Type B pancreatic cell (in vitro differentiated cells): ENCODE results near the gene CRMP1. TPM values are rescaled to one million over a fixed set of nuclear protein-coding genes. Genes with fewer than 3 reads are reported as not detected.

Source experiments
- DNase-seq: peaks from one replicate; pipeline ENCODE4 v3.0.0; 2021; ENCODE audit warnings: mixed read lengths; ENCODE audit not compliant: unreplicated experiment; ENCODE audit errors: extremely low spot score
- H3K27ac Mint-ChIP-seq: 2 replicates; pipeline ENCODE4 v1.8.0; 2021; ENCODE audit warnings: mild to moderate bottlenecking, mixed read lengths
- H3K27me3 Mint-ChIP-seq: 2 replicates; pipeline ENCODE4 v1.8.0; 2021; ENCODE audit warnings: mixed read lengths
- H3K36me3 Mint-ChIP-seq: 2 replicates; pipeline ENCODE4 v1.8.0; 2021; ENCODE audit warnings: mixed read lengths
- H3K4me1 Mint-ChIP-seq: one replicate; pipeline ENCODE4 v1.8.0; 2021; ENCODE audit warnings: mixed read lengths; ENCODE audit not compliant: unreplicated experiment
- H3K4me3 Mint-ChIP-seq: 2 replicates; pipeline ENCODE4 v1.8.0; 2021; ENCODE audit warnings: mild to moderate bottlenecking, mixed read lengths
- H3K9me3 Mint-ChIP-seq: 2 replicates; pipeline ENCODE4 v1.8.0; 2021; ENCODE audit warnings: mixed read lengths
- total RNA-seq: library from RNA; stranded (reverse); gene quantifications from 2 replicates; pipeline ENCODE4 v1.2.1, GENCODE V29; 2021; ENCODE audit warnings: low replicate concordance
- TF ChIP-seq, protein P1 (sequence below): fragments of 200-600 bp; sonication (generic); conservative IDR thresholded peaks from 2 replicates; pipeline ENCODE4 v1.5.0; 2021; ENCODE audit warnings: antibody characterized with exemption, mild to moderate bottlenecking

CRMP1 gene
- total RNA-seq, 1 donor from 2014 or later = 40.4 TPM

GRCh38 chr4:5887361-5888221 is 5.3 kb downstream of the CRMP1 start:
- TF ChIP-seq, protein P1, sequence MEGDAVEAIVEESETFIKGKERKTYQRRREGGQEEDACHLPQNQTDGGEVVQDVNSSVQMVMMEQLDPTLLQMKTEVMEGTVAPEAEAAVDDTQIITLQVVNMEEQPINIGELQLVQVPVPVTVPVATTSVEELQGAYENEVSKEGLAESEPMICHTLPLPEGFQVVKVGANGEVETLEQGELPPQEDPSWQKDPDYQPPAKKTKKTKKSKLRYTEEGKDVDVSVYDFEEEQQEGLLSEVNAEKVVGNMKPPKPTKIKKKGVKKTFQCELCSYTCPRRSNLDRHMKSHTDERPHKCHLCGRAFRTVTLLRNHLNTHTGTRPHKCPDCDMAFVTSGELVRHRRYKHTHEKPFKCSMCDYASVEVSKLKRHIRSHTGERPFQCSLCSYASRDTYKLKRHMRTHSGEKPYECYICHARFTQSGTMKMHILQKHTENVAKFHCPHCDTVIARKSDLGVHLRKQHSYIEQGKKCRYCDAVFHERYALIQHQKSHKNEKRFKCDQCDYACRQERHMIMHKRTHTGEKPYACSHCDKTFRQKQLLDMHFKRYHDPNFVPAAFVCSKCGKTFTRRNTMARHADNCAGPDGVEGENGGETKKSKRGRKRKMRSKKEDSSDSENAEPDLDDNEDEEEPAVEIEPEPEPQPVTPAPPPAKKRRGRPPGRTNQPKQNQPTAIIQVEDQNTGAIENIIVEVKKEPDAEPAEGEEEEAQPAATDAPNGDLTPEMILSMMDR = no peak
- H3K9me3 Mint-ChIP-seq = no peaks in the 10 kb centered on the region
- no peaks in the 10 kb centered on the region for H3K36me3 Mint-ChIP-seq
- H3K4me3 Mint-ChIP-seq = peak overlapping the region; percentile 86
- peak overlapping the region; percentile 39 for H3K27ac Mint-ChIP-seq
- peaks cover 4% of the 10 kb centered on the region for H3K4me1 Mint-ChIP-seq
- peaks cover 80% of the 10 kb centered on the region for H3K27me3 Mint-ChIP-seq
- DNase-seq = no peak

- TF ChIP-seq, protein P1 = peak; percentile 35
- peaks cover 81% of the 10 kb centered on the region for H3K27me3 Mint-ChIP-seq
- H3K9me3 Mint-ChIP-seq = no peaks in the 10 kb centered on the region
- peak overlapping the region; percentile 39 for H3K27ac Mint-ChIP-seq
- peaks cover 4% of the 10 kb centered on the region for H3K4me1 Mint-ChIP-seq
- no peaks in the 10 kb centered on the region for H3K36me3 Mint-ChIP-seq
- peak overlapping the region; percentile 86 for H3K4me3 Mint-ChIP-seq
- no peak for DNase-seq
Observed at GRCh38 chr4:5887011-5887360, 5.9 kb downstream of the CRMP1 start.

GRCh38 chr4:5885733-5886132 is 7.2 kb downstream of the CRMP1 start:
- Mint-ChIP-seq H3K27ac (no peak overlapping the region), H3K4me3 (no peak overlapping the region), H3K36me3 (no peaks in the 10 kb centered on the region), H3K9me3 (no peaks in the 10 kb centered on the region), H3K27me3 (peaks cover 81% of the 10 kb centered on the region), H3K4me1 (peaks cover 4% of the 10 kb centered on the region)
- TF ChIP-seq, protein P1 = no peak
- DNase-seq = no peak

GRCh38 chr4:5884796-5885195 is 8.1 kb downstream of the CRMP1 start:
- H3K36me3 Mint-ChIP-seq = no peaks in the 10 kb centered on the region
- H3K27me3 Mint-ChIP-seq = peaks cover 74% of the 10 kb centered on the region
- TF ChIP-seq, protein P1 = no peak
- H3K9me3 Mint-ChIP-seq = no peaks in the 10 kb centered on the region
- no peak for DNase-seq
- peaks cover 4% of the 10 kb centered on the region for H3K4me1 Mint-ChIP-seq
- H3K27ac Mint-ChIP-seq = no peak overlapping the region
- no peak overlapping the region for H3K4me3 Mint-ChIP-seq

- H3K4me1 Mint-ChIP-seq = no peaks in the 10 kb centered on the region
- DNase-seq = no peak
- H3K27ac Mint-ChIP-seq = no peak overlapping the region
- no peaks in the 10 kb centered on the region for H3K36me3 Mint-ChIP-seq
- H3K27me3 Mint-ChIP-seq = peaks cover 69% of the 10 kb centered on the region
- no peaks in the 10 kb centered on the region for H3K9me3 Mint-ChIP-seq
- H3K4me3 Mint-ChIP-seq = no peak overlapping the region
- TF ChIP-seq, protein P1 = no peak
Observed at GRCh38 chr4:5883916-5884315, 9.0 kb downstream of the CRMP1 start.
